HepG2 (cell line): Measurements from ENCODE around the gene SAPCD2. TPM values are rescaled to one million over a fixed set of nuclear protein-coding genes. Genes with fewer than 3 reads are reported as not detected.

ENCODE experiments used
- GATAD2A ChIP-seq: IDR thresholded peaks from 2 replicates; pipeline ENCODE4 v1.6.1; 2016
- MAFG ChIP-seq: sonication (generic); formaldehyde crosslinking; IDR thresholded peaks from 2 replicates; pipeline ENCODE4 v1.5.1; 2020; ENCODE audit warnings: mild to moderate bottlenecking, missing genetic modification reagents
- MLX ChIP-seq: IDR thresholded peaks from 2 replicates; pipeline ENCODE4 v1.6.1; 2016
- MXD1 ChIP-seq: sonication (generic); formaldehyde crosslinking; IDR thresholded peaks from 2 replicates; pipeline ENCODE4 v1.4.0; 2020; ENCODE audit warnings: mild to moderate bottlenecking, missing genetic modification reagents
- SAP130 ChIP-seq: IDR thresholded peaks from 2 replicates; pipeline ENCODE4 v1.6.1; 2016; ENCODE audit warnings: low read depth
- SP4 ChIP-seq: sonication (generic); formaldehyde crosslinking; IDR thresholded peaks from 2 replicates; pipeline ENCODE4 v1.8.1; 2023; ENCODE audit warnings: mild to moderate bottlenecking, missing genetic modification reagents
- SRF ChIP-seq: IDR thresholded peaks from 2 replicates; pipeline ENCODE4 v1.6.1; 2011; ENCODE audit warnings: mild to moderate bottlenecking, low read depth, low read length, moderate library complexity
- TERF1 ChIP-seq: sonication (generic); formaldehyde crosslinking; IDR thresholded peaks from 2 replicates; pipeline ENCODE4 v1.8.0; 2022; ENCODE audit warnings: mild to moderate bottlenecking, missing genetic modification reagents, moderate library complexity
- TP53 ChIP-seq: sonication (generic); formaldehyde crosslinking; conservative IDR thresholded peaks from 2 replicates; pipeline ENCODE4 v1.4.0; 2020; ENCODE audit warnings: missing genetic modification reagents
- XRCC5 ChIP-seq: fragments of 200-400 bp; formaldehyde crosslinking; optimal IDR thresholded peaks from 2 replicates; pipeline ENCODE3; 2017; ENCODE audit warnings: mild to moderate bottlenecking, low read length
- ZBED4 ChIP-seq: sonication (generic); formaldehyde crosslinking; IDR thresholded peaks from 2 replicates; pipeline ENCODE4 v1.4.0; 2020; ENCODE audit warnings: missing genetic modification reagents, borderline replicate concordance
- ZBTB20 ChIP-seq: sonication (generic); formaldehyde crosslinking; IDR thresholded peaks from 2 replicates; pipeline ENCODE4 v1.8.1; 2023; ENCODE audit warnings: missing genetic modification reagents, low read depth, mild to moderate bottlenecking, borderline replicate concordance
- ZBTB7B ChIP-seq: sonication (generic); formaldehyde crosslinking; IDR thresholded peaks from 2 replicates; pipeline ENCODE4 v1.4.0; 2020; ENCODE audit warnings: missing genetic modification reagents
- ZFP90 ChIP-seq: sonication (generic); formaldehyde crosslinking; IDR thresholded peaks from 2 replicates; pipeline ENCODE4 v1.8.0; 2022; ENCODE audit warnings: missing genetic modification reagents, mild to moderate bottlenecking, inconsistent platforms, borderline replicate concordance
- ZMAT3 ChIP-seq: sonication (generic); formaldehyde crosslinking; conservative IDR thresholded peaks from 2 replicates; pipeline ENCODE4 v1.7.0; 2021; ENCODE audit warnings: missing genetic modification reagents
- ZNF224 ChIP-seq: sonication (generic); formaldehyde crosslinking; IDR thresholded peaks from 2 replicates; pipeline ENCODE4 v1.5.0; 2020; ENCODE audit warnings: mild to moderate bottlenecking, missing genetic modification reagents
- ZNF317 ChIP-seq: sonication (generic); formaldehyde crosslinking; IDR thresholded peaks from 2 replicates; pipeline ENCODE4 v1.5.0; 2020; ENCODE audit warnings: mild to moderate bottlenecking, missing genetic modification reagents
- ZNF460 ChIP-seq: sonication (generic); formaldehyde crosslinking; IDR thresholded peaks from 2 replicates; pipeline ENCODE4 v1.5.1; 2020; ENCODE audit warnings: missing genetic modification reagents, mild to moderate bottlenecking, borderline replicate concordance
- ZNF503 ChIP-seq: sonication (generic); formaldehyde crosslinking; IDR thresholded peaks from 2 replicates; pipeline ENCODE4 v1.4.0; 2020; ENCODE audit warnings: missing genetic modification reagents
- ZNF616 ChIP-seq: sonication (generic); formaldehyde crosslinking; IDR thresholded peaks from 2 replicates; pipeline ENCODE4 v1.5.0; 2020; ENCODE audit warnings: low read depth, mild to moderate bottlenecking, missing genetic modification reagents
- ZNF772 ChIP-seq: sonication (generic); formaldehyde crosslinking; IDR thresholded peaks from 2 replicates; pipeline ENCODE4 v1.5.0; 2020; ENCODE audit warnings: mild to moderate bottlenecking, missing genetic modification reagents
- polyA plus RNA-seq, 8 experiments: library from polyadenylated mRNA; depleted of rRNA in 3 of 8; stranded (reverse) in 7 of 8; unstranded in 1 of 8; fragments of >200 nt; fragmentation: Illumina TruSeq in 4 of 8; extraction: Trizol in 4 of 8; gene quantifications; 2 replicates each; pipeline versions ENCODE4 v1.2.1 to v1.2.3, GENCODE V29; 2011 to 2016; ENCODE audit warnings: low read depth in 4 of 8, missing spikeins in 1 of 8, mixed read lengths in 1 of 8; ENCODE audit not compliant: insufficient read depth in 1 of 8
- total RNA-seq, 5 experiments: library from RNA; depleted of rRNA; stranded (reverse); fragments of >200 nt; fragmentation: Illumina TruSeq; extraction: Trizol; gene quantifications; 2 replicates each; pipeline ENCODE4 v1.2.3, GENCODE V29; 2016; ENCODE audit warnings: low read depth in 1 of 5

SAPCD2 gene
- total and polyA plus RNA-seq, 2 of the 13 experiments (the other 11 are each of a cell fraction or from before 2014, with no cell fraction given) = 21.9 to 42.8 TPM

- TF ChIP-seq ZFP90 (peak; percentile 80; the same call in 1 of the 2 replicates), ZNF616 (peak; percentile 34; the same call in 1 of the 2 replicates), MXD1 (CRISPR knock-in tag) (0 out of 2 replicates have a peak, but pooled peaks have one; percentile 47), TP53 (CRISPR knock-in tag) (no peak), MAFG (0 out of 2 replicates have a peak, but pooled peaks have one; percentile 19), ZBED4 (CRISPR knock-in tag) (peak; percentile 55; the same call in 1 of the 2 replicates), SAP130 (CRISPR knock-in tag) (peak; percentile 89), ZNF224 (CRISPR knock-in tag) (peak; percentile 30; the same call in 1 of the 2 replicates), ZNF317 (CRISPR knock-in tag) (0 out of 2 replicates have a peak, but pooled peaks have one; percentile 35), GATAD2A (CRISPR knock-in tag) (peak; percentile 46; the same call in 1 of the 2 replicates), ZNF503 (0 out of 2 replicates have a peak, but pooled peaks have one; percentile 47), MLX (CRISPR knock-in tag) (no peak; the same call in 1 of the 2 replicates), XRCC5 (peak; percentile 93), ZNF772 (CRISPR knock-in tag) (peak; percentile 92), ZBTB20 (peak; percentile 73; the same call in 1 of the 2 replicates), SP4 (CRISPR knock-in tag) (peak; percentile 59), SRF (no peak; the same call in 1 of the 2 replicates), ZBTB7B (CRISPR knock-in tag) (peak; percentile 88; the same call in 1 of the 2 replicates), ZNF460 (no peak), ZMAT3 (CRISPR knock-in tag) (0 out of 2 replicates have a peak, but pooled peaks have one; percentile 55), TERF1 (CRISPR knock-in tag) (no peak)
Observed at GRCh38 chr9:137046088-137046787, 24.1 kb downstream of the SAPCD2 start, which contains the start of gene NPDC1 (continued).
